ENCODE results near the gene ST14.

GRCh38 chr11:130161441-130162145, 2.0 kb downstream of the ST14 start:
- TF ChIP-seq EZH2phosphoT487 (IDR thresholded peaks at IDR 0.05; ENCODE audit: borderline replicate concordance, low read depth) (no peak), USF2 (IDR thresholded peaks at IDR 0.05; ENCODE audit: borderline replicate concordance, low read depth, low read length) (no peak), CTCF (IDR thresholded peaks at IDR 0.05) (no peak), NFIC (IDR thresholded peaks at IDR 0.05; ENCODE audit: borderline replicate concordance) (no peak), MAX (IDR thresholded peaks at IDR 0.05; ENCODE audit: low read depth) (no peak), TEAD4 (IDR thresholded peaks at IDR 0.05; ENCODE audit: borderline replicate concordance, insufficient read depth) (no peak), POLR2AphosphoS5 (IDR thresholded peaks at IDR 0.05; ENCODE audit: low read depth, low read length) (no peak), SIN3A (IDR thresholded peaks at IDR 0.05; ENCODE audit: borderline replicate concordance, low read depth, low read length) (no peak), JUND (IDR thresholded peaks at IDR 0.05) (no peak)
- TF ChIP-seq, protein P1, sequence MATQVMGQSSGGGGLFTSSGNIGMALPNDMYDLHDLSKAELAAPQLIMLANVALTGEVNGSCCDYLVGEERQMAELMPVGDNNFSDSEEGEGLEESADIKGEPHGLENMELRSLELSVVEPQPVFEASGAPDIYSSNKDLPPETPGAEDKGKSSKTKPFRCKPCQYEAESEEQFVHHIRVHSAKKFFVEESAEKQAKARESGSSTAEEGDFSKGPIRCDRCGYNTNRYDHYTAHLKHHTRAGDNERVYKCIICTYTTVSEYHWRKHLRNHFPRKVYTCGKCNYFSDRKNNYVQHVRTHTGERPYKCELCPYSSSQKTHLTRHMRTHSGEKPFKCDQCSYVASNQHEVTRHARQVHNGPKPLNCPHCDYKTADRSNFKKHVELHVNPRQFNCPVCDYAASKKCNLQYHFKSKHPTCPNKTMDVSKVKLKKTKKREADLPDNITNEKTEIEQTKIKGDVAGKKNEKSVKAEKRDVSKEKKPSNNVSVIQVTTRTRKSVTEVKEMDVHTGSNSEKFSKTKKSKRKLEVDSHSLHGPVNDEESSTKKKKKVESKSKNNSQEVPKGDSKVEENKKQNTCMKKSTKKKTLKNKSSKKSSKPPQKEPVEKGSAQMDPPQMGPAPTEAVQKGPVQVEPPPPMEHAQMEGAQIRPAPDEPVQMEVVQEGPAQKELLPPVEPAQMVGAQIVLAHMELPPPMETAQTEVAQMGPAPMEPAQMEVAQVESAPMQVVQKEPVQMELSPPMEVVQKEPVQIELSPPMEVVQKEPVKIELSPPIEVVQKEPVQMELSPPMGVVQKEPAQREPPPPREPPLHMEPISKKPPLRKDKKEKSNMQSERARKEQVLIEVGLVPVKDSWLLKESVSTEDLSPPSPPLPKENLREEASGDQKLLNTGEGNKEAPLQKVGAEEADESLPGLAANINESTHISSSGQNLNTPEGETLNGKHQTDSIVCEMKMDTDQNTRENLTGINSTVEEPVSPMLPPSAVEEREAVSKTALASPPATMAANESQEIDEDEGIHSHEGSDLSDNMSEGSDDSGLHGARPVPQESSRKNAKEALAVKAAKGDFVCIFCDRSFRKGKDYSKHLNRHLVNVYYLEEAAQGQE (IDR thresholded peaks at IDR 0.05; ENCODE audit: low read depth, low read length), result no peak

All from SK-N-SH (cell line).